BLaER1 (cell line): ENCODE measurements around the gene COL4A2.

Experiments
- H3K27ac ChIP-seq: shearing (Covaris generic); formaldehyde crosslinking; 2 replicates; pipeline ENCODE4 v1.8.1; 2022
- H3K27me3 ChIP-seq: shearing (Covaris generic); formaldehyde crosslinking; 2 replicates; pipeline ENCODE4 v1.8.1; 2022
- H3K36me3 ChIP-seq: shearing (Covaris generic); formaldehyde crosslinking; 2 replicates; pipeline ENCODE4 v1.8.1; 2022
- H3K4me1 ChIP-seq: shearing (Covaris generic); formaldehyde crosslinking; 2 replicates; pipeline ENCODE4 v1.8.1; 2022
- H3K4me2 ChIP-seq: shearing (Covaris generic); formaldehyde crosslinking; 2 replicates; pipeline ENCODE4 v1.8.1; 2022
- H3K4me3 ChIP-seq: shearing (Covaris generic); formaldehyde crosslinking; 2 replicates; pipeline ENCODE4 v1.8.1; 2022
- H3K9ac ChIP-seq: shearing (Covaris generic); formaldehyde crosslinking; 2 replicates; pipeline ENCODE4 v1.8.1; 2022
- H3K9me3 ChIP-seq: shearing (Covaris generic); formaldehyde crosslinking; 2 replicates; pipeline ENCODE4 v1.8.1; 2022
- H4K20me1 ChIP-seq: shearing (Covaris generic); formaldehyde crosslinking; 2 replicates; pipeline ENCODE4 v1.8.1; 2022
- Cebpa-rat ChIP-seq: shearing (Covaris generic); IDR thresholded peaks from 2 replicates; pipeline ENCODE4 v1.8.1; 2022

The COL4A2 gene

DNA sequence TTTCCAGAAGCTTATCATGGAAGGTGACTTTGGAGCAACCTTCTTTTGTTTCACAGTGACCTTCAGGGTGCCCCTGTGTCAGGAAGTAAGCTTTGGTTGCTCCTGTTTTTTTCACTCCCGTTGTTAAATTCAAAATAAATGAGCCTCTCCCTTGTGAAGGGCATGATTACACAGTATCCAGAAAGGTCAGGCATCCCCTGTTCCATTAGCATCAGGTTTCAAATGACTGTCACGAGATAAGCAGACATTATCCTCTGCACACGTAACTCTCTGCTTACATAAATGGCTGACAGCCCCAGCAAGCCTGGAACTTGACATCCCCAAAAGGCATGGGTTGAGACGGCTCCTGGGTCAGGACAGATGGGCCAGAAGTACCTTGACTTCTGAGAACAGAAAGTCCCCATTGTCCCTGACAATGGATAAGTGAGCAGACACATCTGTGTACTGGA lies 202.4 kb downstream of the COL4A2 start:
- H3K9ac ChIP-seq: peak overlapping the region; percentile 32; the same call in 1 of the 2 replicates
- no peak for TF ChIP-seq Cebpa-rat
- no peak overlapping the region for H3K4me3 ChIP-seq
- peak overlapping the region; percentile 59 for H3K27ac ChIP-seq
- peak overlapping the region; percentile 77 for H3K4me2 ChIP-seq
- no peaks in the 10 kb centered on the region for H3K36me3 ChIP-seq
- peaks cover 64% of the 10 kb centered on the region for H3K4me1 ChIP-seq
- H3K9me3 ChIP-seq: no peaks in the 10 kb centered on the region
- H4K20me1 ChIP-seq: no peaks in the 10 kb centered on the region
- no peaks in the 10 kb centered on the region for H3K27me3 ChIP-seq

GRCh38 chr13:110509971-110510786 lies 203.1 kb downstream of the COL4A2 start:
- H3K27ac ChIP-seq: peak overlapping the region; percentile 60
- H3K9me3 ChIP-seq: no peaks in the 10 kb centered on the region
- no peaks in the 10 kb centered on the region for H3K27me3 ChIP-seq
- H3K4me3 ChIP-seq: no peak overlapping the region
- no peaks in the 10 kb centered on the region for H3K36me3 ChIP-seq
- H3K9ac ChIP-seq: peak overlapping the region; percentile 32
- no peak for TF ChIP-seq Cebpa-rat
- peaks cover 68% of the 10 kb centered on the region for H3K4me1 ChIP-seq
- no peaks in the 10 kb centered on the region for H4K20me1 ChIP-seq
- peak overlapping the region; percentile 77 for H3K4me2 ChIP-seq

DNA sequence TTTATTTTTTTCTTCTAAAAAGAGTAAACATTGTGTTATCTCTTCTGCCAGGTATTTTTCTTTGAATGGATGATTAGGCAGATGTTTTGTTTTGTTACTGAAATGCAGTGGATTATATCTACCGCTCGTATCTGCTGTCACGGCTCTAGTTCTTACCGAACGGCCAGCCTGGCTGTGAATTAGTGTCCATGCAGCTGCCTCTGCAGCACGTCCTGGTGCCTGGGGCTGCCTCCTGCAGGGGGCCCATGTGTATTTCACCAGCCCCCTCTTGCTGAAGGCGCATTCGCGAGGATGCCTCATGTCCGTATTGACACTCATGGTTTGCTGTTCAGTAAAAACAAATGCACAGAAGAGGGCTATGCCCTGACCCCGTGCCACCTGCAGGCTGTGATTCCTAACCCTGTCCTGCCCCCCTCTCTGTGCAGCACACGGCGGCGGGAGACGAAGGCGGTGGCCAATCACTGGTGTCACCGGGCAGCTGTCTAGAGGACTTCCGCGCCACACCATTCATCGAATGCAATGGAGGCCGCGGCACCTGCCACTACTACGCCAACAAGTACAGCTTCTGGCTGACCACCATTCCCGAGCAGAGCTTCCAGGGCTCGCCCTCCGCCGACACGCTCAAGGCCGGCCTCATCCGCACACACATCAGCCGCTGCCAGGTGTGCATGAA lies 204.6 kb downstream of the COL4A2 start:
- Histone ChIP-seq H3K36me3 (no peaks in the 10 kb centered on the region), H4K20me1 (no peaks in the 10 kb centered on the region), H3K27me3 (no peaks in the 10 kb centered on the region), H3K4me2 (peak overlapping the region; percentile 77), H3K9me3 (no peaks in the 10 kb centered on the region), H3K4me1 (peaks cover 83% of the 10 kb centered on the region), H3K27ac (no peak overlapping the region), H3K4me3 (no peak overlapping the region), H3K9ac (no peak overlapping the region)
- TF ChIP-seq Cebpa-rat: no peak

DNA sequence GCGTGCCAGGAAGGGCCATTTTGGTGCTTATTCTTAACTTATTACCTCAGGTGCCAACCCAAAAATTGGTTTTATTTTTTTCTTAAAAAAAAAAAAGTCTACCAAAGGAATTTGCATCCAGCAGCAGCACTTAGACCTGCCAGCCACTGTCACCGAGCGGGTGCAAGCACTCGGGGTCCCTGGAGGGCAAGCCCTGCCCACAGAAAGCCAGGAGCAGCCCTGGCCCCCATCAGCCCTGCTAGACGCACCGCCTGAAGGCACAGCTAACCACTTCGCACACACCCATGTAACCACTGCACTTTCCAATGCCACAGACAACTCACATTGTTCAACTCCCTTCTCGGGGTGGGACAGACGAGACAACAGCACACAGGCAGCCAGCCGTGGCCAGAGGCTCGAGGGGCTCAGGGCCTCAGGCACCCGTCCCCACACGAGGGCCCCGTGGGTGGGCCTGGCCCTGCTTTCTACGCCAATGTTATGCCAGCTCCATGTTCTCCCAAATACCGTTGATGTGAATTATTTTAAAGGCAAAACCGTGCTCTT lies 205.2 kb downstream of the COL4A2 start:
- Histone ChIP-seq H3K27ac (peak overlapping the region; percentile 37; the same call in 1 of the 2 replicates), H3K9me3 (no peaks in the 10 kb centered on the region), H3K9ac (no peak overlapping the region), H3K4me2 (peak overlapping the region; percentile 77), H3K4me1 (peaks cover 82% of the 10 kb centered on the region), H3K36me3 (no peaks in the 10 kb centered on the region), H4K20me1 (no peaks in the 10 kb centered on the region), H3K4me3 (no peak overlapping the region), H3K27me3 (no peaks in the 10 kb centered on the region)
- no peak for TF ChIP-seq Cebpa-rat

DNA sequence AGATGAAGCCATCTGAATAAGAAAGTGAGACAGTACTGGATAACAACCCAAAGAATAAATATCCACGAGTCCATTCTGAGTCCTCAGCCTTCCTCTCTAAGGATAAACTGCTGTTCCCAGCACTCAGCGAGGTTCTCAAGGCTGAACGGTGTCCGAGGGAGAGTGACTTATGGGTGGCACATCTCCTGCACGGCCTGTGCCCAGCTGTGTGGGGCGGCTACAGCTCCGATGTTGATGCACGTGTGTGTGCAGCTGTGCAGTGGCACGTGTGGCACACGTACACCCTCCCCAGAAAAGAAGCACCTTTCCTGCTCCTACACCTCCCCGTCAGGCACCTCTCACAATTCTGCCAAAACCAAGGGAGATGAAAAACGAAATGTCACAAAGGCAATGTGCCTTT lies 209.4 kb downstream of the COL4A2 start:
- Histone ChIP-seq H3K9ac (no peak overlapping the region), H3K27me3 (no peaks in the 10 kb centered on the region), H3K4me1 (peaks cover 91% of the 10 kb centered on the region), H4K20me1 (peaks cover 7% of the 10 kb centered on the region; the same call in 1 of the 2 replicates), H3K9me3 (no peaks in the 10 kb centered on the region), H3K36me3 (peaks cover 13% of the 10 kb centered on the region; the same call in 1 of the 2 replicates), H3K4me2 (peak overlapping the region; percentile 81; the same call in 1 of the 2 replicates), H3K27ac (no peak overlapping the region), H3K4me3 (no peak overlapping the region)
- TF ChIP-seq Cebpa-rat: no peak

- Histone ChIP-seq H3K4me1 (peaks cover 91% of the 10 kb centered on the region), H3K9ac (no peak overlapping the region), H4K20me1 (peaks cover 10% of the 10 kb centered on the region; the same call in 1 of the 2 replicates), H3K27me3 (no peaks in the 10 kb centered on the region), H3K4me3 (no peak overlapping the region), H3K9me3 (no peaks in the 10 kb centered on the region), H3K27ac (peak overlapping the region; percentile 46; the same call in 1 of the 2 replicates), H3K4me2 (peak overlapping the region; percentile 81), H3K36me3 (peaks cover 13% of the 10 kb centered on the region; the same call in 1 of the 2 replicates)
- no peak for TF ChIP-seq Cebpa-rat
Measured at GRCh38 chr13:110517505-110518225, 210.6 kb downstream of the COL4A2 start.

DNA sequence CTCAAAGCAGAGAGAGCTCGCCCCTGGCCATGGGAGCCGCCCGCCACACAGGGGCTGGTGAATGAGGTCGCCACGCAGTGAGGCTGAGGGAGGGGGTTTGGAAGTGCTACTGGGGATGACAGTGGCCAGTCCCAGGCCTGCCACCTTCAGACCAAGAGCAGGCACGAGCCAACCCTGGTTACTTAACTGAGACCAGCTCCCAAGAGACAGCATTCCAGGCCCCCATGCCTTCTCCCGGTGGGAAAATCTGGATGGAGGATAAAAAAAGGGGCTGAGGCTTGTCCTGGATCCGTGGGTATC lies 211.1 kb downstream of the COL4A2 start:
- Histone ChIP-seq H3K9ac (no peak overlapping the region), H3K4me2 (peak overlapping the region; percentile 81), H3K27ac (peak overlapping the region; percentile 46; the same call in 1 of the 2 replicates), H4K20me1 (peaks cover 10% of the 10 kb centered on the region; the same call in 1 of the 2 replicates), H3K27me3 (no peaks in the 10 kb centered on the region), H3K36me3 (peaks cover 13% of the 10 kb centered on the region; the same call in 1 of the 2 replicates), H3K9me3 (no peaks in the 10 kb centered on the region), H3K4me3 (no peak overlapping the region), H3K4me1 (peaks cover 91% of the 10 kb centered on the region)
- TF ChIP-seq Cebpa-rat: no peak

DNA sequence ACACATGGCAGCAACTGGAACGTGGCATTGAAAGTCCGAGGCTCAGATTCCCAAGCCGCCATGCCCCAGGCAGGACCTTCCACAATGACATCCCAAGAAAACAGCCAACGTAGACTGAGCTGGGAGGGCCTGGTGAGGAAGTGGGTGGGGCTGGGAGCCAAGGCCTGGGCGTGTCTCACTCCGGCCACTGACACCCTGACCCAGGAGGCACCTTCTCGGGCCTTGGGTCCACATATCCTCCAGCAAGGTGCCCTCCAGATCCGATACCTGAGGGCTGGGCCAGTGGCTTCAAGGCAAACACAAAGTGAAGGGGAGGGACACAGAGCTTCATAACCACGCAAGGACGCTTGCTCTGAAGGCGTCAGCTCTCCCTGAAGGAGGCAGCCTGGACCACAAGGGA lies 211.5 kb downstream of the COL4A2 start:
- H3K4me1 ChIP-seq: peaks cover 94% of the 10 kb centered on the region
- no peak overlapping the region for H3K4me3 ChIP-seq
- H3K4me2 ChIP-seq: peak overlapping the region; percentile 81
- no peaks in the 10 kb centered on the region for H3K9me3 ChIP-seq
- peaks cover 10% of the 10 kb centered on the region; the same call in 1 of the 2 replicates for H4K20me1 ChIP-seq
- no peak overlapping the region for H3K9ac ChIP-seq
- H3K27ac ChIP-seq: no peak overlapping the region
- peaks cover 13% of the 10 kb centered on the region; the same call in 1 of the 2 replicates for H3K36me3 ChIP-seq
- no peaks in the 10 kb centered on the region for H3K27me3 ChIP-seq
- no peak for TF ChIP-seq Cebpa-rat

- no peaks in the 10 kb centered on the region for H3K9me3 ChIP-seq
- H3K36me3 ChIP-seq: peaks cover 13% of the 10 kb centered on the region; the same call in 1 of the 2 replicates
- H3K4me2 ChIP-seq: peak overlapping the region; percentile 94; the same call in 1 of the 2 replicates
- H4K20me1 ChIP-seq: peaks cover 10% of the 10 kb centered on the region; the same call in 1 of the 2 replicates
- no peak for TF ChIP-seq Cebpa-rat
- H3K4me3 ChIP-seq: no peak overlapping the region
- no peaks in the 10 kb centered on the region for H3K27me3 ChIP-seq
- H3K4me1 ChIP-seq: peaks cover 97% of the 10 kb centered on the region
- no peak overlapping the region for H3K27ac ChIP-seq
- H3K9ac ChIP-seq: no peak overlapping the region
Measured at GRCh38 chr13:110519046-110519445, 212.0 kb downstream of the COL4A2 start.
